ENCODE results near the gene PTPRT.

The PTPRT gene

GRCh38 chr20:43189554-43190331 is at the start of gene PTPRT:
PTPRT (minus strand) TSS chr20:43189906; CDS start chr20:43189733, 173 bp downstream.
- DNase-seq (ENCODE audit: low read depth in 1 of 2, low spot score in 1 of 2) = no peak

DNA sequence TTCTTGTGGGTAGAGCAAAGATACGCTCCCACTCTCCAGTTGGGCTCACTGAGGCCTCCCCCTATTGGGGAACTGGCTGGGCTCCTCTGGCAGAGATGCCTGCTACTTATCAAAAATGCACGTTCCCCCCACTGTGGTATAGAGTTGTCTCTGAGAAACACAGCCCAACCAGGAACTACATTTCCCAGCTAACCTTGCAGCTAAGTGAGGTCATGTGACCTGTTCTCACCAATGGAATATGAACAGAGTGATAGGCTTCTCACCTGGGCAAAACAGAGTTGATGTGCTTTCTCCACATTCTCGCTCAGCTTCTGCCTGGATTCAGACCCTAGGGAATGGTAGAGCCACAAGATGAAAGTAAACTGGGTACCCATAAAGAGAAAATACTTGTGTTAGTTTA is 49.1 kb upstream of the PTPRT start:
- no peak for DNase-seq (ENCODE audit: low read depth in 1 of 2, low spot score in 1 of 2)

DNA sequence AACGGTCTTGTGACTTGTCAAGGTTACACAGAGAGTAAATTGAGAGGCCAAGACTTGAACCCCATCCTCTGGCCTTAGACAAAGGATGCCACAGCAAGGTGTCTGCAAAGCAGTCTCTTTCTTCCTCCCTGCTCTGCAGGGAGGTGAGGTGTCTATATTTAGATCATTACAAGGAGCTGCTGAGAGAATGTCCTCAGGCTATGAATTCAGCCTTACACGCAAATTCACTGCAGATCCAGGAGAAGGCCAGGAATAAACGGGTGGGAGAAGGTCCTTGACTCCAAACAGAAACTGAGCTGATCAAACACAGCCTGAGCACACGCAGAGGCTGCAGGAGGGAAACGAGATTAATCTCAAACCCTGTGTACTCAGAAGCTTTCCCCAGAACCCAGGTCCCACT is 48.6 kb upstream of the PTPRT start:
- no peak for DNase-seq (ENCODE audit: low read depth in 1 of 2, low spot score in 1 of 2)

DNA sequence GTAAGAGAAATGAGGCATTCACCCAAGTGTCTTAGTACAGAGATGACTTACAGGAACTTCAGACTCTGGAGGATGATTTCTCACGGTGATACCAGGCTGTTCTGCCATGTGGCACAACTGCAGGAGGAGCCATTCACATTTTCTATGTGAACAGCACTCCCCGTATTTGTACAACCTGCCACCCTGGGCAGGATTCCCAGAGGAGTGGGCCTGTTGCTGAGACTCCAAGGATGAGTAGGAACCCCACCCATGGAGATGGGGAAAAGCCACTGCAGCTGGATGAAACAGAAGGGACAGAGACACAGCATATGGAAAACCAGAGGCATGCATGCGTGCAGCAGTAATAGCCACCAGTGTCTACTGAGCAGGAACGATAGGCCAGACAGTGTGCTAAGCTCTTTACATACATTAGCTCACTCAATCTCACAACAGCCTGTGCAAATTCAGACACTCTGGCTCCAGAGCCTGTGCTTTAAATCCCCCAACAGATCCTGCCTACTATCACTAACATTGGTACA is 48.0 kb upstream of the PTPRT start:
- DNase-seq (ENCODE audit: low read depth in 1 of 2, low spot score in 1 of 2) = no peak

DNA sequence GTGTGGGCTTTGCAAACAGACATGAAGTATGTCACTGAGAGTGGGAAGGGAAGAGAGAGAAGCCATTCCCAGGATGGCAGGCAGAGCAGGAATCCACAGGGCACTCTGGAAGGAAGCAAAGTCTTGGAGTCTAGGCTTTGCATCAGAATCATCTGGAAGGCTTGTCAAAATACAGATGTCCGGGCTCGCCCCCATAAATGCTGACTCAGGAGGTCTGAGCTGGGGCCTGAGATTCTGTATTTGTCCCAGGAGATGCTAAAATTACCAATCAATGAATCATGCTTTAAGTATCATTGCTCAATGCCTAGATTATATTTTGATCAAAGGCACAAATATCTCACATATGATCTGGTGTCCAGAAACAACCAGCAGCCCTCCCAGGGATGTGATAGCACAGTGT is 46.3 kb upstream of the PTPRT start:
- no peak for DNase-seq (ENCODE audit: low read depth in 1 of 2, low spot score in 1 of 2)

GRCh38 chr20:43231829-43232228 is 42.1 kb upstream of the PTPRT start:
- DNase-seq (ENCODE audit: low read depth in 1 of 2, low spot score in 1 of 2) = no peak

DNA sequence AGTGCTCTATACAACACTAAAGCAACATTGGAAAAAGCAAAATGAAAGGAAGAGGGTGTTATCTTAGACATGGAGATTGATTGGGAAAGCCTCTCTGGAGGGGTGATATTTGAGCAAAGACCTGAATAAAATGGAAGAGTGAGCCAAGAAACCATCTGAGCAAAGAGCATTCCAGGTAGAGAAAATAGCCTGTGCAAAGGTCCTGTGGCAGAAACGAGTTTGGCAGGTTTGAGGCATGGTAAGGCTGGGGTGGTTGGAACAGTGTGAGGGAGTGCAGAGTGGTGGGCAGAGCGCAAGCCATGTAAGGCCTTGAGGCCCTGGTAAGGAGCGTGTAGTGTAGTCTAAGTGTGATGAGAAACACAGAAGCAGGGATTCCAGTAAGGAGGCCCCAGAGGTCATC is 40.0 kb upstream of the PTPRT start:
- no peak for DNase-seq (ENCODE audit: low read depth in 1 of 2, low spot score in 1 of 2)

GRCh38 chr20:43220612-43221011 is 30.9 kb upstream of the PTPRT start:
- no peak for DNase-seq (ENCODE audit: low read depth in 1 of 2, low spot score in 1 of 2)

DNA sequence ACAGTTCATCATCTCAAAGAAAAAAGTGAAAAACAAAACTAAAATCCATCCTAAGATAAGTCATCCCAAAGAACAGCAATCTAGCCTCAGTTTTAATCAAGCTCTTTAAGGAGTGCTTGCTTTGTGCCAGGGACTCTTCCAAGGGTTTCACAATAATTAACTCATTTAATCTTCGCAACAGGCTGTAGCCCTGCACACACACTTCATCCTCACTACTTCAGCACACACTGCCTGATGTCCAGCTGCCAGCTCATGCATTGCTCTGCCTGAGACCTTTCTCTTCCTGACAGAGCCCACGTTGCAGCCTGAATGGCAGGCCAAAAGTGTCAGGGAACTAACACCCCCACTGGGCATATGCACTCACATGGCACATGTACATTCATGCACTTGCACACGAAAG is 21.2 kb upstream of the PTPRT start:
- no peak for DNase-seq (ENCODE audit: low read depth in 1 of 2, low spot score in 1 of 2)

DNA sequence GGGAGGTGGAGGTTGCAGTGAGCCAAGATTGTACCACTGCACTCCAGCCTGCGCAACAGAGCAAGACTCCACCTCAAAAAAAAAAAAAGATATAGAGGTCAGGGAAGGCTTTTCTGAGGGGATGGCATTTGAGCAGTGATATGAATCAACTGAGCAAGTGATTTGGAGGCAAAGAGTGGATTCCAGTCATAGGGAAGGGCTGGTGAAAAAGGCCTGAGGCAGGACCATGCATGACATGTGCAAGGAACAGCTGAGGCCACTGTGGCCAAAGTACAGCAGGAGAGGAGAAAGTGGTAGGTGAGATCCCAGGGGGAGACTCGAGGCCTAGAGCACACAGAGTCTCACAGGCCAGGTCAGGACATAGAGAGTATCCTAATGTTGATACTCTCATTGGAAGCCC is 20.1 kb upstream of the PTPRT start:
- no peak for DNase-seq (ENCODE audit: low read depth in 1 of 2, low spot score in 1 of 2)

DNA sequence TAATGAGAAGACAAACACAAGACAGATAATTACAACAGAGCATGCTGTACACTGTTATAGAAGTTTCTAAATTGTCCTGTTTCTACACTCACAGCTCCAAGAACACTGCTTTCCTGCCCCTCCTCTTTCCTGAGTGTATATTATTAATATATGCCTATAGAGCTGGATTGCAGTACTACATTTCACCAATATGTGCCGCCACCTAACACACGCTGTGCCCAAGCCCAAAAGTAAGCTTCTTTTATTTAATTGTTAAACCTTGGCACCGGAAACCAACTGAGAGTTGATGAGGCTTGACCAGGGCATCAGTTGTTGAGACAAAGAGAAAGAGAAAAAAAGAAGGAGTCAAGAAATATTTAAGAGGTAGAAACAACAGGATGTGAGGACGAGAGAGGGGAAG is 16.0 kb upstream of the PTPRT start:
- no peak for DNase-seq (ENCODE audit: low read depth in 1 of 2, low spot score in 1 of 2)

GRCh38 chr20:43202100-43202499 is 12.4 kb upstream of the PTPRT start:
- DNase-seq (ENCODE audit: low read depth in 1 of 2, low spot score in 1 of 2) = no peak

- no peak for DNase-seq (ENCODE audit: low read depth in 1 of 2, low spot score in 1 of 2)
These were observed 8.9 kb upstream of the PTPRT start for GRCh38 chr20:43198607-43199006.

GRCh38 chr20:43196243-43196642 is 6.5 kb upstream of the PTPRT start:
- no peak for DNase-seq (ENCODE audit: low read depth in 1 of 2, low spot score in 1 of 2)

DNA sequence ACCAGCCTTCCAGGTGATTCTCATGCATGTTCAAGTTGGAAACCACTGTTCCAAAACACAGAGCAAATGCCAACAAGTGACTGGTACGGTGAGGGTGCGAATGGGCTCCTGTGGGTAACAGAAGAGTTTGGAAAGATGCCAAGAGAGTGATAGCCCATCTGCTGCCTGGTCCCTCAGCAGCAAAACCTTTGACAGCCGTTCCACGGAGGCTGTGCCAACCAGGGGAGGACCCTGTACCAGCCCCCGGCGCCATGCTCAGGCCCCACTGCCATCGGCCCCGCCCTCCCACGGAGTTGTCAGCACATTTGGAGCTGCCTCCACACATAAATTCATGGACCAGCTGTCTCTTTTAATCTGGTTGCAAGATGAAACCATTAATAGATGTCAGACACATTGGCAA is 4.4 kb upstream of the PTPRT start:
- no peak for DNase-seq (ENCODE audit: low read depth in 1 of 2, low spot score in 1 of 2)

DNA sequence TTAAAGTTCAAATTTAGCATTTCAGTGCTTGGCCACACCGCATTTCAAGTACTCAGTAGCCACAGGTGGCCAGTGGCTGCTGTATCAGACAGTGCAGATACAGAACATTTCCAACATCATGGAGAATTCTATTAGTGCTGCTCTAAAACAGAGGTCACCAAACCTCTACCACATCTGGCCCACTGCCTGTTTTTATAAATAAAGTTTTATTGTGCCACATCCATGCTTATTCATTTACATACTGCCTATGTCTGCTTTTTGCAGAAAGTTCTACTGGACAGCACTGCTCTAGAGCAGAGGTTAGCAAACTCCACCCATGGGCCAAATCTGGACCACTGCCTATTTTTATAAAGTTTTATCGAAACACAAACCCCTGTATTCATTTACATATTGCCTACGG is 3.7 kb upstream of the PTPRT start:
- no peak for DNase-seq (ENCODE audit: low read depth in 1 of 2, low spot score in 1 of 2)

DNA sequence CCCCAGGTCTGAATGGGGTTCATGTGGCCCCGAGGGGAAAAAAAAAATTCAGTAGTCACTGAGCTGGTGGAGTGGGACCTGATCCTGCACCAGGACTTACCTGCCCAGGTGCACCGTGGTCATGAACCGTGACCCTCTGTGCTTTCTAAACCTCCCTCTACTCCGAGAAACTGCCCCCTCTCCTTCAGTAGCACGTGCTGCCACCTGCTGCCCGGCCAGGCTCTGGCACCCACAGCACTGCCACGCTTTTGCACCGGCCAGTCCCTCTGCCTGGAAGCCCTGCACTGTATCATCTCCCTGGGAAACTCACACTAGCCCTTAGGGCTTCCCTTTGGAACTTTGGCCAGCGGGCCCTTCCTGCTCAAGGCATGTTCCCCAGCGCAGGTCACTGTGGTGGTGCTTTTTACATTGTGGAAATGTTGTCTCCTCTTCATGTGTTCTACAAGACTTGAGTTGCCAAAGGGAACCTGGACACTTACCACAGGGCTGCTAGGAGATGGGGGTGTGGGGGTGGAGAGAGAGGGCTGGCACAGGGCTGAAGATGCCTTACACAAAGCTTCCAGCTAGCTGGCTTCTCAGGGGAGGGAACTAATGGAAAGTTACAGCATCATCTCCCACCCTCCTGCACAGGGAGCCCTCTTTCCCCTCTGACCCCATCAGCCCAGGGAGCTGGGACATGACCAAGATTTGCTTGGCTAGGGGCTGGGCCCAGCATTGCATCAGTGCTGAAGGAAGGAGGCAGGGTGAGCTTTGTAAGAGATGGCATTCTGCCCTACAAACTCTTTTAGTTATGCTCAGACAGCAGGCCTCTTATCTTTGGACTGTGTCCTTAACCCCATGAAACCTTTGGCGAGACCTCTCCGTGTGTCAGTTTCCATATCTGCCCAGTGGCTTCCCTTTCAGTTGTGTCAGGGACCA is 2.5 kb upstream of the PTPRT start:
- DNase-seq (ENCODE audit: low read depth in 1 of 2, low spot score in 1 of 2) = no peak

GRCh38 chr20:43191143-43191542 is 1.4 kb upstream of the PTPRT start:
- DNase-seq (ENCODE audit: low read depth in 1 of 2, low spot score in 1 of 2) = no peak

- no peak for DNase-seq (ENCODE audit: low read depth in 1 of 2, low spot score in 1 of 2)
These were observed 737 bp upstream of the PTPRT start for GRCh38 chr20:43190332-43190953.

GRCh38 chr20:43188861-43189553 is 699 bp downstream of the PTPRT start:
- no peak for DNase-seq (ENCODE audit: low read depth in 1 of 2, low spot score in 1 of 2)

DNA sequence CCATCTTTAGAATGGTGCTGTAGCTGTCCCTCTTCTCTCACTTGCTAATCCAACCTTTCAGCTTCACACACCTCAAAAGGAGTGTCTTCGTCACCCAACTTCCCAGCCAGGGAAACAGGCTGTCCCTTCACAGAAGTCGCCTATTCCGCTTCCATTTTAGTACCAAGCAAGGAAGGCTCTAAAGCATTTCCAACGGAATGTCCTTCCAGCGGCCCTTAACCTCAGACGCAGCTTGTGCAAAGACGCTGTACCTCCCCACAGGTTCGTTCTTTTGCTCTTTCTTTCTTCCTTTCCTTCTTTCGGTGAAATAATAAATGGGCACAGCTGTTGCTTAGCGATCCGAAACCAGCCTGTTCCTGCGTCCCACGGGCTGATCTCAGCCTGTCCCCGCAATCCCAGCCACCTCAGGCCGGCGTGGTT is 1.5 kb downstream of the PTPRT start:
- no peak for DNase-seq (ENCODE audit: low read depth in 1 of 2, low spot score in 1 of 2)
